ENCODE data around the gene RNU6-8. TPM values are rescaled to one million over a fixed set of nuclear protein-coding genes. Genes with fewer than 3 reads are reported as not detected.

RNU6-8 gene
- total RNA-seq, 1 donor = not detected

DNA sequence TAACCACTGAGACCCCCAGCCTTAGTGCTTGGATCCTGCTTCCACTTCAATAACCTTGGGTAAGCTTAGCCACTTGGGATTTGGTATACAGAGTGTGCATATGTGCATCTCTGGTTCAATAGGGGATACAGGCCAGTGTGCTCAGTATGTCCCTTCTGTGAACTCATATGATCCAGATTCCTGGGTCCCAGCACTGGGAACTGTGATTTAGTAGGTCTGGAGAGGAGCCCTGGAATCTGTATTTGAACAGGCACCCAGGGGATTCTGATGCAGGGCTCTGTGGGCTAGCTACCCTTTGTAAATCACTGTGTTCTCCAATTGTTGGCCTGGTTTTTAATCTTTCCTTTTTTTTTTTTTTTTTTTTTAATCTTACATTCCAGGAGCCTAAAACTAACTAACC lies 9.8 kb upstream of the RNU6-8 start:
- H2AFZ ChIP-seq (ENCODE audit: low read length) = no peak overlapping the region
- no peak overlapping the region for H3K4me3 ChIP-seq (ENCODE audit: insufficient read depth, low read length)
- H3K4me1 ChIP-seq (ENCODE audit: insufficient read depth, low read length) = no peaks in the 10 kb centered on the region
- no peak overlapping the region for H3K27ac ChIP-seq (ENCODE audit: low read depth, low read length)
- no peaks in the 10 kb centered on the region for H3K79me2 ChIP-seq (ENCODE audit: insufficient read depth, low read length)
- H3K9me3 ChIP-seq (ENCODE audit: low read depth, low read length) = no peaks in the 10 kb centered on the region
- no peaks in the 10 kb centered on the region for H4K20me1 ChIP-seq (ENCODE audit: insufficient read depth, low read length)
- H3K36me3 ChIP-seq (ENCODE audit: insufficient read depth, low read length) = no peaks in the 10 kb centered on the region
- TF ChIP-seq, protein P1, sequence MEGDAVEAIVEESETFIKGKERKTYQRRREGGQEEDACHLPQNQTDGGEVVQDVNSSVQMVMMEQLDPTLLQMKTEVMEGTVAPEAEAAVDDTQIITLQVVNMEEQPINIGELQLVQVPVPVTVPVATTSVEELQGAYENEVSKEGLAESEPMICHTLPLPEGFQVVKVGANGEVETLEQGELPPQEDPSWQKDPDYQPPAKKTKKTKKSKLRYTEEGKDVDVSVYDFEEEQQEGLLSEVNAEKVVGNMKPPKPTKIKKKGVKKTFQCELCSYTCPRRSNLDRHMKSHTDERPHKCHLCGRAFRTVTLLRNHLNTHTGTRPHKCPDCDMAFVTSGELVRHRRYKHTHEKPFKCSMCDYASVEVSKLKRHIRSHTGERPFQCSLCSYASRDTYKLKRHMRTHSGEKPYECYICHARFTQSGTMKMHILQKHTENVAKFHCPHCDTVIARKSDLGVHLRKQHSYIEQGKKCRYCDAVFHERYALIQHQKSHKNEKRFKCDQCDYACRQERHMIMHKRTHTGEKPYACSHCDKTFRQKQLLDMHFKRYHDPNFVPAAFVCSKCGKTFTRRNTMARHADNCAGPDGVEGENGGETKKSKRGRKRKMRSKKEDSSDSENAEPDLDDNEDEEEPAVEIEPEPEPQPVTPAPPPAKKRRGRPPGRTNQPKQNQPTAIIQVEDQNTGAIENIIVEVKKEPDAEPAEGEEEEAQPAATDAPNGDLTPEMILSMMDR (IDR thresholded peaks at IDR 0.05; ENCODE audit: extremely low read depth, low read depth, low read length) = no peak
- no peak overlapping the region for H3K4me2 ChIP-seq (ENCODE audit: insufficient read depth, low read length)
- DNase-seq (ENCODE audit: insufficient read length, low spot score, missing footprints) = no peak
- H3K27me3 ChIP-seq (ENCODE audit: insufficient read depth, low read length) = no peaks in the 10 kb centered on the region

DNA sequence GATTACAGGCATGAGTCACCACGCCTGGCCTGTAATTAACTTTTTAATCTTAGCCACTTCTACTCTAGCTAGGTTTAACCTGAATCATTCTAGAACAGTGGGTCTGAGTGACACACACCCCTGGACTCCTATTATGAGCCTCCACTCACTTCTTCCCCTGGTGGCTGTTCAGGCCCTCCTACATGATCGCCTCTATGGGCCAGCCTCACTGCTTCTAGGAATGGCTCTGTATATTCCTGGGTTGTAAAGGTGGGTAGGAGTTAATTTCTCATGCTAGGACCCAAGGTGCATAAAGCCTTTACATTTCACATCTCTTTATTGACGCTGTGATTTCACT lies 8.0 kb upstream of the RNU6-8 start:
- H3K79me2 ChIP-seq (ENCODE audit: insufficient read depth, low read length) = no peaks in the 10 kb centered on the region
- no peak for DNase-seq (ENCODE audit: insufficient read length, low spot score, missing footprints)
- H4K20me1 ChIP-seq (ENCODE audit: insufficient read depth, low read length) = no peaks in the 10 kb centered on the region
- no peak overlapping the region for H3K27ac ChIP-seq (ENCODE audit: low read depth, low read length)
- H2AFZ ChIP-seq (ENCODE audit: low read length) = no peak overlapping the region
- H3K36me3 ChIP-seq (ENCODE audit: insufficient read depth, low read length) = no peaks in the 10 kb centered on the region
- H3K4me2 ChIP-seq (ENCODE audit: insufficient read depth, low read length) = no peak overlapping the region
- TF ChIP-seq, protein P1 (IDR thresholded peaks at IDR 0.05; ENCODE audit: extremely low read depth, low read depth, low read length) = no peak
- peaks cover 10% of the 10 kb centered on the region for H3K27me3 ChIP-seq (ENCODE audit: insufficient read depth, low read length)
- no peaks in the 10 kb centered on the region for H3K4me1 ChIP-seq (ENCODE audit: insufficient read depth, low read length)
- no peak overlapping the region for H3K4me3 ChIP-seq (ENCODE audit: insufficient read depth, low read length)
- no peaks in the 10 kb centered on the region for H3K9me3 ChIP-seq (ENCODE audit: low read depth, low read length)

DNA sequence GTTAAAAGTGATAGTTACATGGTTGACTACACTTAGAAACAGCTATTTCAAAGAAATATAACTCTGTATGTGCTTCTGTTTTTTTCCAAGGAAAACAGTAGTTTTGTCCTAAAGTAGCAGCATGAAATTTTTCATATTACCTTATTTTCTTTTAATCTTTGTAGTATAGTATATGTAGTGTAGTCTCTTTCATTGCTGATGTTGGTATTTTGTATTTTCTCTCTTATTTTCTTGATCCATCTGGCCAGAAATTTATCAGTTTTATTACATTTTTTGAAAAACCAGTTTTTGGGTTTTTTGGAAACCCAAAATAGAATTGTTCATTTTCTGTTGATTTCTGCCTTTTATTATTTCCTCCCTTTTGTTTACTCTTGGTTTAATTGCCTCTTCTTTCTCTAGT lies 6.4 kb upstream of the RNU6-8 start:
- no peaks in the 10 kb centered on the region for H3K79me2 ChIP-seq (ENCODE audit: insufficient read depth, low read length)
- no peak overlapping the region for H2AFZ ChIP-seq (ENCODE audit: low read length)
- H4K20me1 ChIP-seq (ENCODE audit: insufficient read depth, low read length) = no peaks in the 10 kb centered on the region
- H3K36me3 ChIP-seq (ENCODE audit: insufficient read depth, low read length) = no peaks in the 10 kb centered on the region
- no peak overlapping the region for H3K4me3 ChIP-seq (ENCODE audit: insufficient read depth, low read length)
- TF ChIP-seq, protein P1 (IDR thresholded peaks at IDR 0.05; ENCODE audit: extremely low read depth, low read depth, low read length) = no peak
- no peaks in the 10 kb centered on the region for H3K9me3 ChIP-seq (ENCODE audit: low read depth, low read length)
- no peak overlapping the region for H3K27ac ChIP-seq (ENCODE audit: low read depth, low read length)
- DNase-seq (ENCODE audit: insufficient read length, low spot score, missing footprints) = no peak
- no peak overlapping the region for H3K4me2 ChIP-seq (ENCODE audit: insufficient read depth, low read length)
- peaks cover 13% of the 10 kb centered on the region for H3K27me3 ChIP-seq (ENCODE audit: insufficient read depth, low read length)
- H3K4me1 ChIP-seq (ENCODE audit: insufficient read depth, low read length) = no peaks in the 10 kb centered on the region

DNA sequence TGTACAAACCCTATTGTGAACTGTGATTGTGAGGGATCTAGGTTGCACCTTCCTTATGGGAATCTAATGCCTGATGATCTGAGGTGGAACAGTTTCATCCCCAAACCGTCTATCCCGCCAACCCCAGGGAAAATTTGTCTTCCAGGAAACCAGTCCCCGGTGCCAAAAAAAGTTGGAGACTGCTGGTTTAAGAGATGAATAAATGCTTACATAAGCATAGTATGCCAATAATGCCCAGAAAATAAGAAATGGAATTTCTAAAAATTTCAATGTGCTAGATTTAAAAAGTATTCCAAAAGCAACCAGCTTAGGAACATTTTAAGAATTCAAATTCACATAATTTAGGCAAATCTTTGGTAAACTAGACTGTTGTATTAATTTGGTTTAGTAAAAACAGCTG lies 5.4 kb upstream of the RNU6-8 start:
- no peak overlapping the region for H2AFZ ChIP-seq (ENCODE audit: low read length)
- no peaks in the 10 kb centered on the region for H3K9me3 ChIP-seq (ENCODE audit: low read depth, low read length)
- TF ChIP-seq, protein P1 (IDR thresholded peaks at IDR 0.05; ENCODE audit: extremely low read depth, low read depth, low read length) = no peak
- no peak overlapping the region for H3K4me2 ChIP-seq (ENCODE audit: insufficient read depth, low read length)
- no peak overlapping the region for H3K27ac ChIP-seq (ENCODE audit: low read depth, low read length)
- peaks cover 18% of the 10 kb centered on the region for H3K27me3 ChIP-seq (ENCODE audit: insufficient read depth, low read length)
- H3K4me3 ChIP-seq (ENCODE audit: insufficient read depth, low read length) = no peak overlapping the region
- H4K20me1 ChIP-seq (ENCODE audit: insufficient read depth, low read length) = no peaks in the 10 kb centered on the region
- H3K36me3 ChIP-seq (ENCODE audit: insufficient read depth, low read length) = no peaks in the 10 kb centered on the region
- no peaks in the 10 kb centered on the region for H3K4me1 ChIP-seq (ENCODE audit: insufficient read depth, low read length)
- DNase-seq (ENCODE audit: insufficient read length, low spot score, missing footprints) = no peak
- H3K79me2 ChIP-seq (ENCODE audit: insufficient read depth, low read length) = no peaks in the 10 kb centered on the region
